ENCODE measurements around the gene CLDN18. TPM values are rescaled to one million over a fixed set of nuclear protein-coding genes. Genes with fewer than 3 reads are reported as not detected.

CLDN18 gene
- total RNA-seq, 1 donor = not detected

- no peak for TF ChIP-seq CTCF (IDR thresholded peaks at IDR 0.05; ENCODE audit: insufficient read depth, low read length)
- no peak for DNase-seq (ENCODE audit: low read depth)
- no peak overlapping the region for H3K4me3 ChIP-seq (ENCODE audit: low read depth, low read length)
Observed at GRCh38 chr3:138078096-138078495, 68.1 kb downstream of the CLDN18 start.

- H3K4me3 ChIP-seq (ENCODE audit: low read depth, low read length) = no peak overlapping the region
- TF ChIP-seq CTCF (IDR thresholded peaks at IDR 0.05; ENCODE audit: insufficient read depth, low read length) = no peak
- peak; percentile 90 for DNase-seq (ENCODE audit: low read depth)
Observed at GRCh38 chr3:138078901-138079344, 69.0 kb downstream of the CLDN18 start.

- no peak overlapping the region for H3K4me3 ChIP-seq (ENCODE audit: low read depth, low read length)
- DNase-seq (ENCODE audit: low read depth) = no peak
- no peak for TF ChIP-seq CTCF (IDR thresholded peaks at IDR 0.05; ENCODE audit: insufficient read depth, low read length)
Observed at GRCh38 chr3:138079901-138080300, 69.9 kb downstream of the CLDN18 start.

- TF ChIP-seq CTCF (IDR thresholded peaks at IDR 0.05; ENCODE audit: insufficient read depth, low read length) = no peak
- peak overlapping the region; percentile 44 for H3K4me3 ChIP-seq (ENCODE audit: low read depth, low read length)
- DNase-seq (ENCODE audit: low read depth) = peak; percentile 73
Observed at GRCh38 chr3:138081371-138082084, 71.6 kb downstream of the CLDN18 start.

- TF ChIP-seq CTCF (IDR thresholded peaks at IDR 0.05; ENCODE audit: insufficient read depth, low read length) = no peak
- H3K4me3 ChIP-seq (ENCODE audit: low read depth, low read length) = peak overlapping the region; percentile 44
- DNase-seq (ENCODE audit: low read depth) = peak; percentile 91
Observed at GRCh38 chr3:138082085-138082991, 72.4 kb downstream of the CLDN18 start.

- no peak for TF ChIP-seq CTCF (IDR thresholded peaks at IDR 0.05; ENCODE audit: insufficient read depth, low read length)
- no peak for DNase-seq (ENCODE audit: low read depth)
- H3K4me3 ChIP-seq (ENCODE audit: low read depth, low read length) = no peak overlapping the region
Observed at GRCh38 chr3:138082992-138083386, 73.0 kb downstream of the CLDN18 start.

Other genes starting within 250 kb of the CLDN18 start
- not detected in 2 replicates for gene SOX14, start 245.8 kb upstream of the CLDN18 start, total RNA-seq (ENCODE audit: low replicate concordance)
- 28.3 and 38.2 TPM in 2 replicates for gene DZIP1L, start 105.4 kb downstream of the CLDN18 start, total RNA-seq (ENCODE audit: low replicate concordance)
- not detected in 2 replicates for gene A4GNT, start 122.2 kb downstream of the CLDN18 start, total RNA-seq (ENCODE audit: low replicate concordance)
- gene DBR1, start 164.8 kb downstream of the CLDN18 start, total RNA-seq (ENCODE audit: low replicate concordance) = 17.5 and 26.6 TPM in 2 replicates
- 44.0 and 49.8 TPM in 2 replicates for gene ARMC8, start 177.1 kb downstream of the CLDN18 start, total RNA-seq (ENCODE audit: low replicate concordance)

All from fibroblast of the aortic adventitia (primary cell).